Naive B cell (primary cell): ENCODE results near the gene ZBTB46. TPM values are rescaled to one million over a fixed set of nuclear protein-coding genes. Genes with fewer than 3 reads are reported as not detected.

Experiments
- ATAC-seq, 2 donors: fragments of 150-1000 bp; cut with Tn5 transposase; 2 replicates each; pipeline ENCODE4 v1.10.0; 2021; ENCODE audit warnings: low read depth in 2 of 2, mild to moderate bottlenecking in 2 of 2, moderate library complexity in 2 of 2
- DNase-seq: peaks from one replicate; pipeline ENCODE4 v3.0.0; 2022
- H3K27ac Mint-ChIP-seq, 6 donors: one replicate each; pipeline ENCODE4 v1.8.0; 2020 to 2022; ENCODE audit warnings: mild to moderate bottlenecking in 6 of 6, mixed read lengths in 6 of 6, moderate library complexity in 5 of 6, inconsistent platforms in 2 of 6
- H3K27me3 Mint-ChIP-seq, 3 donors: one replicate each; pipeline ENCODE4 v1.8.0; 2021 to 2022; ENCODE audit warnings: mixed read lengths in 3 of 3, mild to moderate bottlenecking in 1 of 3
- H3K36me3 Mint-ChIP-seq, 2 donors: one replicate each; pipeline ENCODE4 v1.8.0; 2020 to 2022; ENCODE audit warnings: mixed read lengths in 2 of 2, inconsistent platforms in 1 of 2, mild to moderate bottlenecking in 1 of 2
- H3K4me1 Mint-ChIP-seq, 3 donors: one replicate each; pipeline ENCODE4 v1.8.0; 2020 to 2022; ENCODE audit warnings: mixed read lengths in 3 of 3, inconsistent platforms in 1 of 3, mild to moderate bottlenecking in 1 of 3, moderate library complexity in 1 of 3
- H3K4me3 Mint-ChIP-seq, 8 donors: one replicate each; pipeline ENCODE4 v1.8.0; 2020 to 2022; ENCODE audit warnings: mild to moderate bottlenecking in 8 of 8, mixed read lengths in 8 of 8, moderate library complexity in 8 of 8, inconsistent platforms in 2 of 8
- H3K9me3 Mint-ChIP-seq, 7 donors: one replicate each; pipeline ENCODE4 v1.8.0; 2020 to 2022; ENCODE audit warnings: mixed read lengths in 7 of 7, mild to moderate bottlenecking in 5 of 7, inconsistent platforms in 2 of 7, moderate library complexity in 1 of 7
- polyA plus RNA-seq, 6 donors: library from polyadenylated mRNA; unstranded; fragments of 300-500 nt; fragmentation: Illumina TruSeq; gene quantifications; one replicate each; pipeline ENCODE4 v1.2.3, GENCODE V29; 2021; ENCODE audit warnings: low read depth in 6 of 6

ZBTB46 gene
- polyA plus RNA-seq, 6 donors from 2014 or later = 0.15 TPM; not detected in 5

DNA sequence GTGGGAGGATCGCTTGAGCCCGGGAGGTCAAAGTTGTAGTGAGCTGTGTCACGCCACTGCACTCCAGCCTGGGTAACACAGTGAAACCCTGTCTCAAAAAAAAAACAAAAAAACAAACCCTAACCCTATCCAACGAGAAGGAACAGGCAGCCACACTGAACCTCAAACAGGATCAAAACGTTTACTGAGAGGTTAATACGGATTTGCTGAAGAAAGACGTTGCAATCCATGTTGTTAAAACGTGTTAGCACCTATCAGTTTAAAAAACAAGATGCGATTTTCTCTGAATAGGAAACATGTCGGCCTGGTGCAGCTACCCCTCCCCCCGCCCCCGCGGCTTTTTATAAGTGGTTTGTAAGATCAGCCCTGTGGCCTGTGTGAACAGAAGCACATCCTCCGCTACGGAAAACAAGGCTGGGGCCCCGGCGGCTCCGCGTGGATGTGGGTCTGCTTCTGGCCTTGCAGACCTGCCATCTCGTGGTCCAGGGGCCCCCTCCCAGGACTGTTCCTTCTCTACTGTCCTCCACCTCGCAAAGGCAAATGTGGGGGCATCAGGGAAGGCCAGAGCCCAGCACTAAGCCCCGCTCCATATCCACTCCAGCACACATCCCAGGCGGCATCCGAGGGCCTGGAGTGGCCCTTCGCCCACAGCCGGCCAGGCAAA, 80.1 kb downstream of the ZBTB46 start:
- H3K27me3 Mint-ChIP-seq = no peaks in the 10 kb centered on the region
- no peaks in the 10 kb centered on the region for H3K9me3 Mint-ChIP-seq
- no peak overlapping the region for H3K27ac Mint-ChIP-seq
- ATAC-seq (no peak), DNase-seq (no peak)
- H3K4me1 Mint-ChIP-seq = no peaks in the 10 kb centered on the region
- no peaks in the 10 kb centered on the region for H3K36me3 Mint-ChIP-seq
- H3K4me3 Mint-ChIP-seq = no peak overlapping the region

DNA sequence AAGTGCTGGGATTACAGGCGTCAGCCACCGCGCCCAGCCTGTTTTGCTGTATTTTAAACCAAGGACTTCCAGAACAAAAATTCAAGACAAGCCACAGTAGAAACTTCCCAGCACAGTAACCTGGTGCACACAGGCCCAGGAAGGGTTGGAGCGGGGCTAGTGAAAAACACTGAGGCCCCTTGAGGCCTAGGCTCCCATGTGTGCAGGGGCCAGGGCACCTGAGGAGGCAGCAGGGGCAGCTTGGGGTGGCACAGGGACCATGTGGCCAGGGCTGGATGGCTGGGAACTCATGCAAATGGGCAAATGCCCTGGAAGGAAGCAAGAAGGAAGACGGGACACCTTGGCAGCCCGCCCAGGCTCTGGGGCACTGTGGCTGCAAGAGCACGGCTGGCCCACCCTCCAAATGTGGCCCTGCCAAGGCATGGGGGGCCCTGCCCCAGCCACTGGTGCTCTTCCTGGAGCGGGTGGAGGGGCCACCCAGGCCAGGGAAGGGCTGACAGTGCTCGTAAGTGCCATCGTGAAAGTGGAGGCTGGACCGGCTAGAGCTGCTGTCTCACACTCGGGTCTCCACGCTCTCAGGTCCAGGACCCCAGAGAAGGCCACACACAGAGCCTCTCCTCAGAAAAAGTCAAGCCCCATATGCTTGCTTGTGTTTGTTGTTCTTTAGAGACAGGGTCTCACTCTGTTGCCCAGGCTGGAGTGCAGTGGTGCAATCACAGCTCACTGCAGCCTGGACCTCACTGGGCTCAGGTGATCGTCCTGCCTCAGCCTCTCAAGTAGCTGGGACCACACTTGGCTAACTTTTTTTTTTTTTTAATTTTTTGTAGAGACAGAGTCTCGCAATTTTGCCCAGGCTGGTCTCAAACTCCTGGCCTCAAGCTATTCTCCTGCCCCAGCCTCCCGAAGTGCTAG, 81.2 kb downstream of the ZBTB46 start:
- Mint-ChIP-seq H3K27ac (peak overlapping the region in 1 of 6 donors; percentile 7), H3K36me3 (no peaks in the 10 kb centered on the region), H3K4me3 (no peak overlapping the region), H3K27me3 (no peaks in the 10 kb centered on the region), H3K4me1 (no peaks in the 10 kb centered on the region), H3K9me3 (no peaks in the 10 kb centered on the region)
- no peak for DNase-seq
- ATAC-seq = no peak

DNA sequence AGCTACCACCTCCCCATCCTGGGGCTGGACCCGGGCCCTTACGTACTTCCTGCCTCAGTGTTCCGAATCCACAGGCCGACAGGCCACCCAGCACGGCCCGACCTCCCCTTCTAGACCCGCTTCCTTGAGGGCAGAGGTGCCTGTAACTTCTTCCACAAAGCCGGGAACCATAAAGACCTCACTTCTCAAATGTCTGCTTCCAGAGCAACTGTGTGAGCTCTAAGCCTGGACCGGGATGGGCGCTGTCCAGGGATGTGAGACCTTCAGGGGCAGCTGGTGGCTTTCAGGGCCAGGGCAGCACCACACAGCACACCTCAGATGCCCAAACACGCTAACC, 82.2 kb downstream of the ZBTB46 start:
- H3K27ac Mint-ChIP-seq = no peak overlapping the region
- no peaks in the 10 kb centered on the region for H3K27me3 Mint-ChIP-seq
- DNase-seq (no peak), ATAC-seq (no peak)
- no peaks in the 10 kb centered on the region for H3K36me3 Mint-ChIP-seq
- no peaks in the 10 kb centered on the region for H3K9me3 Mint-ChIP-seq
- H3K4me3 Mint-ChIP-seq = no peak overlapping the region
- H3K4me1 Mint-ChIP-seq = no peaks in the 10 kb centered on the region

GRCh38 chr20:63748070-63748933, 82.8 kb downstream of the ZBTB46 start:
- no peaks in the 10 kb centered on the region for H3K36me3 Mint-ChIP-seq
- no peak for DNase-seq
- ATAC-seq = no peak
- no peaks in the 10 kb centered on the region for H3K9me3 Mint-ChIP-seq
- H3K4me1 Mint-ChIP-seq = no peaks in the 10 kb centered on the region
- H3K27ac Mint-ChIP-seq = peak overlapping the region in 1 of 6 donors; percentile 81
- H3K27me3 Mint-ChIP-seq = no peaks in the 10 kb centered on the region
- H3K4me3 Mint-ChIP-seq = no peak overlapping the region

DNA sequence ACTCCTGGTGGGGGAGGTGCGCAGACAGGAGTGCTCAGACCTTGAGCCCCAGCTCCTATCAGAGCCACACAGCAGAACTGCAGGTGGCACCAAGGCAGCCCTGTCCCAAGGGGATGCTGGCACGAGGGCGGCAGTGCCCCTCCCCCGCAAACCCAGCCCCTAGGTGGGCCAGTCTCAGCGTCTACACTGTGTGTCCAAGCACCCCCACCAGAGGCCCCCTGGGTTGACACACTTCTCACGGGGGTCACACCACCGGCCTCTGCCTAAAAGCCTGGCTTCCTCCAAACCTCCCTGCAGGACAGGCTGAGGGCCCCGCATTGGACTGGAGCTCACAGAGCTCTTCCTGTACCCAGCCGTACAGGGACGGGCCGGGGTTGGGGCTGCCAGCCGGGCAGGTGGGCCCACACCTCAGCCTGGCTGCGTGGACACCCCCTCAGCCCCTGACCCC, 83.4 kb downstream of the ZBTB46 start:
- ATAC-seq = no peak
- no peaks in the 10 kb centered on the region for H3K4me1 Mint-ChIP-seq
- no peak for DNase-seq
- no peaks in the 10 kb centered on the region for H3K9me3 Mint-ChIP-seq
- H3K36me3 Mint-ChIP-seq = no peaks in the 10 kb centered on the region
- H3K4me3 Mint-ChIP-seq = no peak overlapping the region
- no peak overlapping the region for H3K27ac Mint-ChIP-seq
- H3K27me3 Mint-ChIP-seq = no peaks in the 10 kb centered on the region

DNA sequence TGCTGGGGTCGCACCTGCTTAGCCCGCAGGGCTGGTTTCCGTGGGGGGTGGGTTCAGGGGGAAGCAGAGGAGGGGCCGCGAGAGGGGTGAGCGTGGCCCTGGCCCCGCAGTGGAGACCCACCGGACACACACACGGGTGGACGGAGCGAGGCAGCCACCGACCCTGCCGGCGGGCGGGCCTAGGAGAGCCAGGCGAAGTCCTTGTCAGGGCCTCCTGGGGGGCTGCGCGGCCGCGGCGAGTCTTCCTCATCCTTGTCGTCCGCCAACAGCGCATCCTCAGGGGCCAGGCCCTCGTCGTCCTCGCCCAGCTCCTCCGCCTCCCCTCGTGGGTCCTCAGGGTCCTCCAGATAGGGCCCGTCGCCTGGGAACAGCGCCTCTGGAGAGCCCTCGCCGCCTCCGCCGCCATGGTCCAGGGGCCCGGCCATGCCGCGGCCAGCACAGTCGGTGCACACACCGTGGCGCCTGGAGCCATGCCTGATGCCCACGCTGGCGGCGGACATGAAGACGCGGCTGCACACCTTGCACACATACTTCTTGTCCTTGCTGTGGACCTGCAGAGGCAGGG, 84.2 kb downstream of the ZBTB46 start:
- DNase-seq = no peak
- Mint-ChIP-seq H3K4me1 (no peaks in the 10 kb centered on the region), H3K27ac (no peak overlapping the region), H3K27me3 (no peaks in the 10 kb centered on the region), H3K36me3 (no peaks in the 10 kb centered on the region), H3K4me3 (no peak overlapping the region), H3K9me3 (no peaks in the 10 kb centered on the region)
- ATAC-seq = no peak

DNA sequence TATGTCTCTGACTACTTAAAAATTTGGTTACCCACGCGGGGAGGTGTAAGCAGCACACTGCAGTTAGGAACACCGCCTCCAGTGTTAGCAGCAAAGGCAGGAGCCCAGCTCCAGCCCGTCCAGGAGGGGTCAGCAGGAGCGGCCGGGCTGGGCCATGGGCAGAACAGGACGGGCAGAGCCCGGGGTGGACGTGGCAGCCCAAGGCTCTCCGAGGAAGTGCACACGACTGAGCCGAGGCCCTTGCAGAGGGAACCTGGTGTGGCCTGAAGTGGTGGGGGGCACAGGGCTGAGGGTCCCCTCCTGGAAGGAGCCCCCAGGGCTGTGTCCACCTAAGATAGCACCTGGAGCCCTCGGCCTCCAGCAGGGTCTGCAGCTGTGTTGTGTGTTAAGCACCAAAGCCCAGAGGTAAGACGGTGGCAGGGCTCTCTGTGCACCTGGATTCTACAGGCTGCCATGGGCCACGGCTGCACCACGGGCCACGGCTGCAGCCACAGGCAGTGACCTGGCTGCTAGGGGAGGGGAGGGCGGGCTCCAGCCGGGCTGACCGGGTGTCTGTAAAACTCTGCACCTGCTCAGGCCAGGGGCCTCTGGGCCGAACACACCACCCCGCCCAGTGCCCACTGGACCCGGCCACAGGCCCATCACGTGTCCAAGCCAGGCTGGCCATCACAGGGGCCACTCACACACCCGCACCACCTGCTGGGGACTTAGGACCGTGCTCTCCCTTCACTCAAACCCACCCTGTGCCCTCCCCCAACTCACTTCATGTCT, 84.9 kb downstream of the ZBTB46 start:
- Mint-ChIP-seq H3K27me3 (no peaks in the 10 kb centered on the region), H3K4me3 (no peak overlapping the region), H3K27ac (peak overlapping the region in 1 of 6 donors; percentile 59), H3K9me3 (no peaks in the 10 kb centered on the region), H3K36me3 (no peaks in the 10 kb centered on the region), H3K4me1 (no peaks in the 10 kb centered on the region)
- ATAC-seq (no peak), DNase-seq (no peak)

DNA sequence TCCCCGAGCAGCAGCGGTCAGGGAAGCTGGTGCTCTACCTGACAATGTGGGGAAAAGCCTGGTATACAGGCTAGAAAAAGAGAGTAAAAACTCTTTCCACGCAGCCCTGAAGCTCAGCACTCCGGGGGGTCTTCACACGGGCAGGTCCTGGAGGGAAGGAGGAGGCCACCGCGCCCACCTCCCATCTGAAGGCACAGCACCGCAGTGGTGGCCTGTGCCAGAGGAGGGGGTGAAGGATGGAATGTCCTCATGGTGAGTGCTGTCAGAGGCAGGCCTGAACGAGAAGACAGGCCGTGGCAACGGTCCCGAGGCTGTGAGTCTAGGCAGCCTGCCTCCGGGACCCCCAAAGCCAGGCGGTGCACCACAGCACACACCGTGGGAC, 85.6 kb downstream of the ZBTB46 start:
- H3K9me3 Mint-ChIP-seq = no peaks in the 10 kb centered on the region
- DNase-seq (no peak), ATAC-seq (no peak)
- no peaks in the 10 kb centered on the region for H3K4me1 Mint-ChIP-seq
- no peak overlapping the region for H3K4me3 Mint-ChIP-seq
- no peaks in the 10 kb centered on the region for H3K36me3 Mint-ChIP-seq
- H3K27me3 Mint-ChIP-seq = no peaks in the 10 kb centered on the region
- H3K27ac Mint-ChIP-seq = peak overlapping the region in 1 of 6 donors; percentile 59

- Mint-ChIP-seq H3K27ac (no peak overlapping the region), H3K4me1 (no peaks in the 10 kb centered on the region), H3K4me3 (no peak overlapping the region), H3K27me3 (no peaks in the 10 kb centered on the region), H3K9me3 (no peaks in the 10 kb centered on the region), H3K36me3 (no peaks in the 10 kb centered on the region)
- no peak for DNase-seq
- no peak for ATAC-seq
Measured at GRCh38 chr20:63744574-63745423, 86.3 kb downstream of the ZBTB46 start.

DNA sequence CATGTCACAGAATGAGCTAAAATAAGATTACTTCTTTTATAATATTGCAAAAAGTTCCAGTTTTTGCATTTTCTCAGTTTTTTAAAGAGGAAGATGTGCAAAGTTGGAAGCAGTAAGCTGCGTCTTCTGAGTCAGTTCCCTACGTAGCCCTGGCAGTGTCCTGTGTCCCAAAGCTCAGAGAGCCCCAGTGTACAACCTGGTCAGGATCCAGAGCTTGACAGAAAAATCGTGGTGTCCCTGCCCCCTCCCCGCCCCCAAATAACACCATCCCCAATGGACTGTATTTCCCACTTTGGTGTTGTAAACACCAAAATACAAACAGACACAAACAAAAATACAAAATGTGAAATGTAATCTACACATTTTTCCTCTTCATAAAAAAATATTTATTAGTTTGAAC, 86.9 kb downstream of the ZBTB46 start:
- no peak for ATAC-seq
- no peaks in the 10 kb centered on the region for H3K27me3 Mint-ChIP-seq
- DNase-seq = no peak
- no peaks in the 10 kb centered on the region for H3K36me3 Mint-ChIP-seq
- H3K4me3 Mint-ChIP-seq = no peak overlapping the region
- H3K27ac Mint-ChIP-seq = no peak overlapping the region
- H3K9me3 Mint-ChIP-seq = no peaks in the 10 kb centered on the region
- no peaks in the 10 kb centered on the region for H3K4me1 Mint-ChIP-seq

GRCh38 chr20:63743210-63743970, 87.7 kb downstream of the ZBTB46 start:
- DNase-seq (no peak), ATAC-seq (no peak)
- Mint-ChIP-seq H3K9me3 (no peaks in the 10 kb centered on the region), H3K27me3 (no peaks in the 10 kb centered on the region), H3K36me3 (no peaks in the 10 kb centered on the region), H3K27ac (no peak overlapping the region), H3K4me1 (peaks cover 0 to 4% (median 0%) of the 10 kb centered on the region in 3 donors), H3K4me3 (peak overlapping the region in 3 of 8 donors; percentile 29 to 74 (median 31))
